ENCODE measurements around the gene NTM.

The NTM gene

GRCh38 chr11:131468565-131468964 is 98.2 kb downstream of the NTM start:
- no peak overlapping the region for H3K4me3 ChIP-seq (ENCODE audit: low read depth, low read length)
- TF ChIP-seq CTCF (IDR thresholded peaks at IDR 0.05; ENCODE audit: low read depth, low read length), result no peak

DNA sequence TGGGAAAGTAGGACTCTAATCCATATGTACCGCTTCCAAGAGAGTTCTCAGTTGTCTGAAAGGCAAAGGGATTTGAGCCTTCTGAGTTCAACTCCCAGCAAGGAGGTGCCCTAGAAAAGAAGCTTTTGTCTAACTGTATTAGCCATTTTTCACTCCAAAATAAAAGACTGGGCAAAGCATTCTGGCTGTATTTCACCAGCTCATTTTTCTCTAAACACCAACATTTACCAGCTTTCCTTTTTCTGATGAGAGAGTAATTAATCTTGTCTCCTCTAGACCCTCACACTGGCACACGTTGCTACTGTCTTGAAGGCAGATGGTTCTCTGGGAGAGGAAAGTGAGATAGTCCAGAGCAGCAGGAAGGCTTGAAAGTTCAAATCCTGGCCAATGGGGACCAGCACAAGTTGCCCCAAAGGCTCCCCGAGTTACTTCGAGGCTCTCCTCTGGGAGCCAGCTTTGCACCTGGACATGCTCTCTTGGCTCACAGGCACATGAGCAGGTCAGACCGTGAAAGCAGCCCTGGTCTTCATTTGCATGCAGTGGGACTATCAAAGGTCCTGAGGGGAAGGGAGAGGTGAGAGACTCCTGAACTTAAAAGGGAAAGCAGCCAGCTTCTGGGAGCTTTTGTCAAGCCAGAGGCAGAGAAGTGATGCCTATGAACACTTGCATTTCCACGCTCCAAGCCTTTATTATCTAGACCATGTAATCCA is 100.0 kb downstream of the NTM start:
- no peak for TF ChIP-seq CTCF (IDR thresholded peaks at IDR 0.05; ENCODE audit: low read depth, low read length)
- H3K4me3 ChIP-seq (ENCODE audit: low read depth, low read length), result no peak overlapping the region

GRCh38 chr11:131471976-131472375 is 101.6 kb downstream of the NTM start:
- no peak overlapping the region for H3K4me3 ChIP-seq (ENCODE audit: low read depth, low read length)
- TF ChIP-seq CTCF (IDR thresholded peaks at IDR 0.05; ENCODE audit: low read depth, low read length), result no peak

DNA sequence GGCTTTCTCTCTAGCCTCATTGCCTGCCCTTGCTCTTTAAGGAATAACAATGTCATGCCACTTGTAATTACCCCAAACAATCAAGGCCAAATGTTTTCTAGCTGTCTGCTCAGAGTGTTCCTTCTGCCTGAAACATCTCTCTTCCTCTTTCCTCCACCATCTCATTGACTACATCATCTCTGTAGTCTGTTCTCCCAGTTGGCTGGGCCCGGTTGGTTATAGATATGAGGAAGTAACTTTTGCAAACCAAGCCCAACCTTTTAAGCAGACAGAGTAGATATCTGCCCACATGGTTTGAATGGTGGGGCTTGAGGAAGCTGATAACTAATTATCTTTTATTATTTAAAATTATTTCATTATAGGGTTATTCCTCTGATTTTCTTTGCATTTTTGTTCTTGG is 104.5 kb downstream of the NTM start:
- no peak for TF ChIP-seq CTCF (IDR thresholded peaks at IDR 0.05; ENCODE audit: low read depth, low read length)

DNA sequence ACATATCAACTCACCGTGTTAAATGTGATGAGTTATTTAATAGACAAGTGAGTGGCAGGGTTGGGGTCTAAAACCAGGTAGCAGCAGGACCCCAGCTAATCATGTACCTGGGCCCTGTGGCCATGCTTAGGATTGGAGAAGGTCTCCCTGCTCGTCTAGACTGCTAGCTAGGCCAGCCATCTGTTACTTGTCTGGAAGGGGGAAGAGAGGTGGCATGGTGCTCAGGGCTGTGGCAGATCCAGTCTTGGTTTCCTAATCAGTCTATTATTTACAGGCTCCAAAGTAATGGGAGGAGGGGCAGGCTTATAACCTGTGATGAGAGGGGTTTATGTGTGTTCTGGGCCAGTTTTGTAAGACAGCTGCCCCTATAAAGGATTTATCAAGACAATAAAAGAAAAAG is 105.9 kb downstream of the NTM start:
- no peak overlapping the region for H3K4me3 ChIP-seq (ENCODE audit: low read depth, low read length)
- TF ChIP-seq CTCF (IDR thresholded peaks at IDR 0.05; ENCODE audit: low read depth, low read length), result no peak

More for the DNA sequence above, 104.5 kb downstream of the NTM start:
- H3K4me3 ChIP-seq (ENCODE audit: low read depth, low read length), result no peak overlapping the region

DNA sequence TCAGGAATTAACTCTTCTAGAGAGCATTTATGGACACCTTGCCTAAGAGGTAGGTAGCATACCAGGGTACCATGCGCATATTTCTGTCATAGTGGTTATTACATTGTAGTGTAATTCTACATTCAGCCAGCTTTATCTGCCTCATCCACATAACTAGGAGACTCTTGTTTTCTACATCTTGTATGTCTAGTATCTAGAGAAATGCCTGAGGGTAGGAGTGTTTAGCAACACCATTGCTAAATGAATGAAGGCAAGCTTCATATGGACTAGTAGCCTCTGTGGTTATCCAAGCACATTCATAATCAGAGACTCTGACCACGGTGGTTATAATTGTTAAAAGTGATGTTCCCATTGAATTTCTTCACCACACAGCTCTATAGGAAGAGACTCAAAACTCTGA is 107.9 kb downstream of the NTM start:
- no peak for TF ChIP-seq CTCF (IDR thresholded peaks at IDR 0.05; ENCODE audit: low read depth, low read length)
- H3K4me3 ChIP-seq (ENCODE audit: low read depth, low read length), result no peak overlapping the region

DNA sequence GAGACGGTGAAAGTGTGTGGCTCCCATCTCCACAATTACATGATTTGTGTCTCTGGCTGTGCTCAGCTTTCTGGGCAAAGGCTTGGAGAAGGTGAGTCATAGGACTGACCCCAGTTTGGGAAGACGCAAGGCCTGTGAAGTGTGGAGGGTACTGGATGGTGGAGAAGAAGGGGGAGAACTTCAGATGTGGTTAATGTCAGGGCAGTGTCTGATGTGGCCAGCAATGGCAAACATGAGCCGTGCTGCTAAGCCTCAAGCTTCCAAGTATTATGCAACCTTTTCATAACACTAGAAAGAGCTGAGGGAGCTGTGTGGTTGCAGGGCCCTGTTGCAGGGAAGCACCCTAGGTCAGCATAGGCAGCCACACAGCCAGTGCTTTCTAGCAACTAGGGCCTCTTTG is 110.9 kb downstream of the NTM start:
- TF ChIP-seq CTCF (IDR thresholded peaks at IDR 0.05; ENCODE audit: low read depth, low read length), result no peak
- no peak overlapping the region for H3K4me3 ChIP-seq (ENCODE audit: low read depth, low read length)
